Measurements from ENCODE around the gene VWC2L. TPM values are rescaled to one million over a fixed set of nuclear protein-coding genes. Genes with fewer than 3 reads are reported as not detected.

Gene VWC2L
- not detected in 2 replicates for total RNA-seq (2014; rRNA removed; shearing (Covaris generic))

GRCh38 chr2:214410918-214411554, at the start of gene VWC2L:
Gene VWC2L (plus strand): TSS chr2:214411054. CDS start chr2:214414194, 3,140 bp downstream.
- no peaks in the 10 kb centered on the region for H3K9me3 ChIP-seq (replicated peaks)
- no peaks in the 10 kb centered on the region for H3K36me3 ChIP-seq
- H3K4me1 ChIP-seq (replicated peaks) = no peaks in the 10 kb centered on the region
- H3K27ac ChIP-seq = no peak within 1 kb of the TSS
- H3K4me3 ChIP-seq = no peak within 1 kb of the TSS
- peak; percentile 39 to 56 for DNase-seq (ENCODE audit: low read depth in 1 of 2, low spot score in 2 of 2)
- H3K27me3 ChIP-seq (replicated peaks) = no peaks in the 10 kb centered on the region

GRCh38 chr2:214361116-214361515, 49.7 kb upstream of the VWC2L start:
- no peaks in the 10 kb centered on the region for H3K9me3 ChIP-seq (replicated peaks)
- H3K36me3 ChIP-seq = no peaks in the 10 kb centered on the region
- H3K27ac ChIP-seq = no peak overlapping the region
- no peak for DNase-seq (ENCODE audit: low read depth in 1 of 2, low spot score in 2 of 2)
- H3K4me3 ChIP-seq = no peak overlapping the region
- H3K4me1 ChIP-seq (replicated peaks) = no peaks in the 10 kb centered on the region
- no peaks in the 10 kb centered on the region for H3K27me3 ChIP-seq (replicated peaks)

- H3K36me3 ChIP-seq = no peaks in the 10 kb centered on the region
- no peaks in the 10 kb centered on the region for H3K27me3 ChIP-seq (replicated peaks)
- H3K4me1 ChIP-seq (replicated peaks) = no peaks in the 10 kb centered on the region
- H3K4me3 ChIP-seq = no peak overlapping the region
- H3K27ac ChIP-seq = no peak overlapping the region
- H3K9me3 ChIP-seq (replicated peaks) = no peaks in the 10 kb centered on the region
- no peak for DNase-seq (ENCODE audit: low read depth in 1 of 2, low spot score in 2 of 2)
Measured at GRCh38 chr2:214365549-214365948, 45.3 kb upstream of the VWC2L start.

GRCh38 chr2:214367171-214367570, 43.7 kb upstream of the VWC2L start:
- H3K4me3 ChIP-seq = no peak overlapping the region
- no peaks in the 10 kb centered on the region for H3K36me3 ChIP-seq
- DNase-seq (ENCODE audit: low read depth in 1 of 2, low spot score in 2 of 2) = no peak
- H3K4me1 ChIP-seq (replicated peaks) = no peaks in the 10 kb centered on the region
- no peaks in the 10 kb centered on the region for H3K9me3 ChIP-seq (replicated peaks)
- H3K27me3 ChIP-seq (replicated peaks) = no peaks in the 10 kb centered on the region
- H3K27ac ChIP-seq = no peak overlapping the region

- Histone ChIP-seq H3K4me3 (no peak overlapping the region), H3K9me3 (replicated peaks) (no peaks in the 10 kb centered on the region), H3K36me3 (no peaks in the 10 kb centered on the region), H3K27me3 (replicated peaks) (0 out of 2 replicates have a peak, but pooled peaks cover 4% of the 10 kb centered on the region), H3K27ac (no peak overlapping the region), H3K4me1 (replicated peaks) (no peaks in the 10 kb centered on the region)
- DNase-seq (ENCODE audit: low read depth in 1 of 2, low spot score in 2 of 2) = no peak
Measured at GRCh38 chr2:214376618-214377285, 34.1 kb upstream of the VWC2L start.

- no peak for DNase-seq (ENCODE audit: low read depth in 1 of 2, low spot score in 2 of 2)
- no peak overlapping the region for H3K27ac ChIP-seq
Measured at GRCh38 chr2:214377286-214377624, 33.6 kb upstream of the VWC2L start.

GRCh38 chr2:214378455-214379103, 32.3 kb upstream of the VWC2L start:
- no peak overlapping the region for H3K27ac ChIP-seq
- H3K4me3 ChIP-seq = no peak overlapping the region
- 0 out of 2 replicates have a peak, but pooled peaks cover 4% of the 10 kb centered on the region for H3K27me3 ChIP-seq (replicated peaks)
- no peaks in the 10 kb centered on the region for H3K36me3 ChIP-seq
- no peaks in the 10 kb centered on the region for H3K9me3 ChIP-seq (replicated peaks)
- H3K4me1 ChIP-seq (replicated peaks) = no peaks in the 10 kb centered on the region
- no peak for DNase-seq (ENCODE audit: low read depth in 1 of 2, low spot score in 2 of 2)

More at GRCh38 chr2:214377286-214377624, 33.6 kb upstream of the VWC2L start:
- Histone ChIP-seq H3K36me3 (no peaks in the 10 kb centered on the region), H3K4me1 (replicated peaks) (no peaks in the 10 kb centered on the region), H3K9me3 (replicated peaks) (no peaks in the 10 kb centered on the region), H3K4me3 (no peak overlapping the region), H3K27me3 (replicated peaks) (0 out of 2 replicates have a peak, but pooled peaks cover 4% of the 10 kb centered on the region)

- Histone ChIP-seq H3K27ac (no peak overlapping the region), H3K36me3 (no peaks in the 10 kb centered on the region), H3K27me3 (replicated peaks) (0 out of 2 replicates have a peak, but pooled peaks cover 4% of the 10 kb centered on the region), H3K9me3 (replicated peaks) (no peaks in the 10 kb centered on the region), H3K4me3 (no peak overlapping the region), H3K4me1 (replicated peaks) (no peaks in the 10 kb centered on the region)
- no peak for DNase-seq (ENCODE audit: low read depth in 1 of 2, low spot score in 2 of 2)
Measured at GRCh38 chr2:214379227-214379626, 31.6 kb upstream of the VWC2L start.

- Histone ChIP-seq H3K36me3 (no peaks in the 10 kb centered on the region), H3K4me3 (no peak overlapping the region), H3K4me1 (replicated peaks) (no peaks in the 10 kb centered on the region), H3K27ac (no peak overlapping the region), H3K27me3 (replicated peaks) (0 out of 2 replicates have a peak, but pooled peaks cover 4% of the 10 kb centered on the region), H3K9me3 (replicated peaks) (no peaks in the 10 kb centered on the region)
- no peak for DNase-seq (ENCODE audit: low read depth in 1 of 2, low spot score in 2 of 2)
Measured at GRCh38 chr2:214380681-214381080, 30.2 kb upstream of the VWC2L start.

- H3K27ac ChIP-seq = no peak overlapping the region
- no peak for DNase-seq (ENCODE audit: low read depth in 1 of 2, low spot score in 2 of 2)
- H3K9me3 ChIP-seq (replicated peaks) = no peaks in the 10 kb centered on the region
- H3K27me3 ChIP-seq (replicated peaks) = 0 out of 2 replicates have a peak, but pooled peaks cover 4% of the 10 kb centered on the region
- no peak overlapping the region for H3K4me3 ChIP-seq
- H3K4me1 ChIP-seq (replicated peaks) = no peaks in the 10 kb centered on the region
- no peaks in the 10 kb centered on the region for H3K36me3 ChIP-seq
Measured at GRCh38 chr2:214382229-214382628, 28.6 kb upstream of the VWC2L start.

GRCh38 chr2:214386720-214387119, 24.1 kb upstream of the VWC2L start:
- Histone ChIP-seq H3K4me3 (no peak overlapping the region), H3K4me1 (replicated peaks) (no peaks in the 10 kb centered on the region), H3K36me3 (no peaks in the 10 kb centered on the region), H3K27ac (no peak overlapping the region), H3K27me3 (replicated peaks) (no peaks in the 10 kb centered on the region), H3K9me3 (replicated peaks) (no peaks in the 10 kb centered on the region)
- DNase-seq (ENCODE audit: low read depth in 1 of 2, low spot score in 2 of 2) = no peak

GRCh38 chr2:214389334-214389733, 21.5 kb upstream of the VWC2L start:
- Histone ChIP-seq H3K27me3 (replicated peaks) (no peaks in the 10 kb centered on the region), H3K9me3 (replicated peaks) (no peaks in the 10 kb centered on the region), H3K4me1 (replicated peaks) (no peaks in the 10 kb centered on the region)

GRCh38 chr2:214393796-214394195, 17.1 kb upstream of the VWC2L start:
- Histone ChIP-seq H3K9me3 (replicated peaks) (no peaks in the 10 kb centered on the region), H3K27ac (no peak overlapping the region), H3K4me1 (replicated peaks) (no peaks in the 10 kb centered on the region), H3K27me3 (replicated peaks) (no peaks in the 10 kb centered on the region), H3K4me3 (no peak overlapping the region), H3K36me3 (no peaks in the 10 kb centered on the region)
- DNase-seq (ENCODE audit: low read depth in 1 of 2, low spot score in 2 of 2) = no peak

More at GRCh38 chr2:214389334-214389733, 21.5 kb upstream of the VWC2L start:
- H3K4me3 ChIP-seq = no peak overlapping the region
- no peak for DNase-seq (ENCODE audit: low read depth in 1 of 2, low spot score in 2 of 2)
- no peaks in the 10 kb centered on the region for H3K36me3 ChIP-seq
- H3K27ac ChIP-seq = no peak overlapping the region

GRCh38 chr2:214395040-214395439, 15.8 kb upstream of the VWC2L start:
- H3K4me3 ChIP-seq = no peak overlapping the region
- H3K4me1 ChIP-seq (replicated peaks) = no peaks in the 10 kb centered on the region
- H3K27me3 ChIP-seq (replicated peaks) = no peaks in the 10 kb centered on the region
- DNase-seq (ENCODE audit: low read depth in 1 of 2, low spot score in 2 of 2) = no peak
- H3K36me3 ChIP-seq = no peaks in the 10 kb centered on the region
- H3K9me3 ChIP-seq (replicated peaks) = no peaks in the 10 kb centered on the region
- H3K27ac ChIP-seq = no peak overlapping the region
